ENCODE data around the gene RHNO1. TPM values are rescaled to one million over a fixed set of nuclear protein-coding genes. Genes with fewer than 3 reads are reported as not detected.
A peak's percentile ranks its signal among the peaks of the same experiment; 100 is the strongest.

Gene RHNO1
- total and polyA plus RNA-seq, 2 donors (not counting 3 experiments of a cell fraction or from before 2014, with no cell fraction given) = 33.8 to 35.2 TPM

- FAIRE-seq = no peak
- CTCF ChIA-PET = interaction anchor here (1.3 to 3.6 kb wide), 4 partner anchors 14 to 149 kb away, joined by 3 to 18 read pairs (median 9); partner anchors contain the start of genes FOXM1 and RHNO1
- Histone ChIP-seq H3K36me3 (ENCODE audit: control insufficient read depth in 2 of 2, extremely low read depth in 1 of 2, insufficient read depth in 2 of 2, low read length in 2 of 2) (peaks cover 3% of the 10 kb centered on the region in 2 experiments), H2AFZ (ENCODE audit: low read depth, low read length) (no peak overlapping the region), H3K4me1 (ENCODE audit: control insufficient read depth, extremely low read depth, insufficient read depth, low read length) (peaks cover 11% of the 10 kb centered on the region), H3K27ac (ENCODE audit: insufficient read depth, low read depth, low read length) (no peak overlapping the region), H3K9me1 (replicated peaks; ENCODE audit: control insufficient read depth, extremely low read depth, insufficient read depth, low read length) (no peaks in the 10 kb centered on the region), H3K79me2 (ENCODE audit: control insufficient read depth, insufficient read depth, low read length) (peaks cover 33% of the 10 kb centered on the region), H3K4me3 (replicated peaks in 1 of 3; ENCODE audit: insufficient read depth in 1 of 3, low read depth in 1 of 3, low read length in 3 of 3) (no peak overlapping the region), H3K9me3 (replicated peaks; ENCODE audit: control insufficient read depth, insufficient read depth, low read length) (no peaks in the 10 kb centered on the region), H3K9ac (replicated peaks; ENCODE audit: extremely low read depth, insufficient read depth, low read length) (no peak overlapping the region), H4K20me1 (replicated peaks; ENCODE audit: control insufficient read depth, extremely low read depth, insufficient read depth, low read length) (no peaks in the 10 kb centered on the region), H3K27me3 (ENCODE audit: control insufficient read depth in 2 of 2, insufficient read depth in 2 of 2, low read length in 2 of 2) (no peaks in the 10 kb centered on the region), H3K4me2 (ENCODE audit: insufficient read depth, low read length) (peak overlapping the region; percentile 49)
- DNase-seq (ENCODE audit: low read depth, low spot score) = no peak
- intact Hi-C loops (cut with micrococcal nuclease) = no loop called here
- TF ChIP-seq POLR2AphosphoS5 (IDR thresholded peaks at IDR 0.05; ENCODE audit: insufficient read depth, low read depth, low read length) = no peak
- TF ChIP-seq MAX (IDR thresholded peaks at IDR 0.05; ENCODE audit: insufficient read depth, insufficient read length) = no peak
- POLR2A ChIA-PET = interaction anchor here (0.7 kb wide), 1 partner anchor 93 kb away, joined by 4 read pairs; no protein-coding TSS in a partner anchor
- dilution Hi-C loops (cut with MboI; ENCODE audit: extremely low pct_ligation_motif_present, low sequenced_read_pairs) = no loop called here
- no TSS peak for BruUV-seq (replicated peaks)
These were observed 15.2 kb downstream of the RHNO1 start for GRCh38 chr12:2892246-2892645.

GRCh38 chr12:2893007-2893406 lies 16.0 kb downstream of the RHNO1 start:
- no peaks in the 10 kb centered on the region for H3K9me3 ChIP-seq (replicated peaks; ENCODE audit: control insufficient read depth, insufficient read depth, low read length)
- DNase-seq (ENCODE audit: low read depth, low spot score) (no peak), FAIRE-seq (peak; percentile 57)
- peaks cover 11% of the 10 kb centered on the region for H3K4me1 ChIP-seq (ENCODE audit: control insufficient read depth, extremely low read depth, insufficient read depth, low read length)
- H3K4me3 ChIP-seq (replicated peaks in 1 of 3; ENCODE audit: insufficient read depth in 1 of 3, low read depth in 1 of 3, low read length in 3 of 3) = no peak overlapping the region
- no peaks in the 10 kb centered on the region for H4K20me1 ChIP-seq (replicated peaks; ENCODE audit: control insufficient read depth, extremely low read depth, insufficient read depth, low read length)
- no peak overlapping the region for H3K9ac ChIP-seq (replicated peaks; ENCODE audit: extremely low read depth, insufficient read depth, low read length)
- no peaks in the 10 kb centered on the region for H3K9me1 ChIP-seq (replicated peaks; ENCODE audit: control insufficient read depth, extremely low read depth, insufficient read depth, low read length)
- no peak overlapping the region for H3K27ac ChIP-seq (ENCODE audit: insufficient read depth, low read depth, low read length)
- ChIA-PET POLR2A (interaction anchor here (0.7 kb wide), 1 partner anchor 63 kb away, joined by 5 read pairs; no protein-coding TSS in a partner anchor), CTCF (interaction anchor here (1.6 to 3.6 kb wide), 2 partner anchors 39 to 149 kb away, joined by 8 to 18 read pairs; no protein-coding TSS in a partner anchor)
- no TSS peak for BruUV-seq (replicated peaks)
- H3K27me3 ChIP-seq (ENCODE audit: control insufficient read depth in 2 of 2, insufficient read depth in 2 of 2, low read length in 2 of 2) = no peaks in the 10 kb centered on the region
- H2AFZ ChIP-seq (ENCODE audit: low read depth, low read length) = no peak overlapping the region
- peaks cover 2% of the 10 kb centered on the region in 2 experiments for H3K36me3 ChIP-seq (ENCODE audit: control insufficient read depth in 2 of 2, extremely low read depth in 1 of 2, insufficient read depth in 2 of 2, low read length in 2 of 2)
- H3K79me2 ChIP-seq (ENCODE audit: control insufficient read depth, insufficient read depth, low read length) = peaks cover 33% of the 10 kb centered on the region
- no peak overlapping the region for H3K4me2 ChIP-seq (ENCODE audit: insufficient read depth, low read length)
- intact Hi-C loops (cut with micrococcal nuclease) (no loop called here), dilution Hi-C loops (cut with MboI; ENCODE audit: extremely low pct_ligation_motif_present, low sequenced_read_pairs) (no loop called here)
- TF ChIP-seq FOS (IDR thresholded peaks at IDR 0.05; ENCODE audit: borderline replicate concordance, insufficient read depth, low read length) = no peak
- TF ChIP-seq POLR2A (IDR thresholded peaks at IDR 0.05; ENCODE audit: low read depth, low read length) = no peak
- TF ChIP-seq EZH2 (IDR thresholded peaks at IDR 0.05; ENCODE audit: borderline replicate concordance, low read depth, low read length, severe bottlenecking) = no peak
- TF ChIP-seq POLR2AphosphoS5 (IDR thresholded peaks at IDR 0.05; ENCODE audit: insufficient read depth, low read depth, low read length) = no peak
- no peak for TF ChIP-seq CTCF (IDR thresholded peaks at IDR 0.05; ENCODE audit: extremely low read depth in 1 of 2, insufficient read depth in 1 of 2, low read depth in 1 of 2, low read length in 2 of 2)
- TF ChIP-seq MYC (IDR thresholded peaks at IDR 0.05; ENCODE audit: low read depth, low read length) = no peak
- no peak for TF ChIP-seq MAX (IDR thresholded peaks at IDR 0.05; ENCODE audit: insufficient read depth, insufficient read length)
- no peak for TF ChIP-seq GATA2 (IDR thresholded peaks at IDR 0.05; ENCODE audit: insufficient read depth, insufficient read length, low read depth, low read length)
- TF ChIP-seq JUN (IDR thresholded peaks at IDR 0.05; ENCODE audit: borderline replicate concordance, insufficient read depth, insufficient read length, low read depth) = no peak

Data from endothelial cell of umbilical vein (primary cell).